Measurements from ENCODE around the gene ZNF544. TPM values are rescaled to one million over a fixed set of nuclear protein-coding genes. Genes with fewer than 3 reads are reported as not detected.

ZNF544 gene
- total RNA-seq, 4 donors from 2014 or later: 29.5 to 38.8 (median 37.6) TPM

GRCh38 chr19:58304748-58305064 is 76.0 kb downstream of the ZNF544 start:
- peak overlapping the region; percentile 89 to 96 (median 94) for H3K4me3 ChIP-seq
- intact Hi-C loops (cut with DNase I): no loop called here
- TF ChIP-seq EP300 (IDR thresholded peaks at IDR 0.05) (no peak), POLR2AphosphoS5 (IDR thresholded peaks at IDR 0.05) (no peak), CTCF (IDR thresholded peaks at IDR 0.05) (no peak), POLR2A (IDR thresholded peaks at IDR 0.05; ENCODE audit: low read depth) (no peak)
- DNase-seq (ENCODE audit: extremely low spot score): no peak
- 19% methylated on average over 7 of the region's 7 CpGs for WGBS
- H3K27me3 ChIP-seq: no peaks in the 10 kb centered on the region
- H3K9me3 ChIP-seq: no peaks in the 10 kb centered on the region
- peaks cover 4 to 53% (median 44%) of the 10 kb centered on the region in 4 donors for H3K36me3 ChIP-seq
- H3K27ac ChIP-seq (replicated peaks in 1 of 4): peak overlapping the region; percentile 88 to 93 (median 91)
- peaks cover 12 to 33% (median 22%) of the 10 kb centered on the region in 4 donors for H3K4me1 ChIP-seq

GRCh38 chr19:58305065-58305931 is 76.6 kb downstream of the ZNF544 start, which contains the start of gene ERVK3-1:
Gene ERVK3-1 (plus strand): TSS chr19:58305377. CDS start chr19:58312169, 6,792 bp downstream.
- peaks cover 4 to 51% (median 38%) of the 10 kb centered on the region in 4 donors for H3K36me3 ChIP-seq
- H3K9me3 ChIP-seq: no peaks in the 10 kb centered on the region
- DNase-seq (ENCODE audit: extremely low spot score): peak; percentile 98
- intact Hi-C loops (cut with DNase I): no loop called here
- TF ChIP-seq EP300 (IDR thresholded peaks at IDR 0.05) (no peak), POLR2A (IDR thresholded peaks at IDR 0.05; ENCODE audit: low read depth) (peak; percentile 85), CTCF (IDR thresholded peaks at IDR 0.05) (peak in 2 of 3 experiments; percentile 22 to 36), POLR2AphosphoS5 (IDR thresholded peaks at IDR 0.05) (peak; percentile 98 to 99)
- no peaks in the 10 kb centered on the region for H3K27me3 ChIP-seq
- peak within 1 kb of the TSS; percentile 88 to 93 (median 91) for H3K27ac ChIP-seq (replicated peaks in 1 of 4)
- H3K4me3 ChIP-seq: peak within 1 kb of the TSS; percentile 89 to 96 (median 94)
- peaks cover 12 to 33% (median 23%) of the 10 kb centered on the region in 4 donors for H3K4me1 ChIP-seq
- WGBS: under 1% methylated on average over 52 of the region's 55 CpGs

- WGBS: 66% methylated on average over 12 of the region's 12 CpGs
- Histone ChIP-seq H3K9me3 (no peaks in the 10 kb centered on the region), H3K27me3 (no peaks in the 10 kb centered on the region), H3K4me3 (peak overlapping the region; percentile 89 to 96 (median 94)), H3K36me3 (peaks cover 4 to 44% (median 32%) of the 10 kb centered on the region in 4 donors), H3K27ac (replicated peaks in 1 of 4) (peak overlapping the region in 3 of 4 donors; percentile 88 to 93 (median 93)), H3K4me1 (peaks cover 12 to 33% (median 25%) of the 10 kb centered on the region in 4 donors)
- DNase-seq (ENCODE audit: extremely low spot score): no peak
- TF ChIP-seq POLR2AphosphoS5 (IDR thresholded peaks at IDR 0.05): no peak
- no peak for TF ChIP-seq POLR2A (IDR thresholded peaks at IDR 0.05; ENCODE audit: low read depth)
- no peak for TF ChIP-seq EP300 (IDR thresholded peaks at IDR 0.05)
- TF ChIP-seq CTCF (IDR thresholded peaks at IDR 0.05): no peak
- intact Hi-C loops (cut with DNase I): no loop called here
Measured at GRCh38 chr19:58305932-58306323, 77.2 kb downstream of the ZNF544 start.

- intact Hi-C loops (cut with DNase I): no loop called here
- 91% methylated on average over 4 of the region's 4 CpGs for WGBS
- no peak overlapping the region for H3K27ac ChIP-seq (replicated peaks in 1 of 4)
- H3K4me1 ChIP-seq: peaks cover 12 to 33% (median 25%) of the 10 kb centered on the region in 4 donors
- no peaks in the 10 kb centered on the region for H3K27me3 ChIP-seq
- H3K36me3 ChIP-seq: peaks cover 16 to 57% (median 41%) of the 10 kb centered on the region in 4 donors
- no peak for DNase-seq (ENCODE audit: extremely low spot score)
- H3K9me3 ChIP-seq: no peaks in the 10 kb centered on the region
- no peak overlapping the region for H3K4me3 ChIP-seq
- TF ChIP-seq EP300 (IDR thresholded peaks at IDR 0.05) (no peak), CTCF (IDR thresholded peaks at IDR 0.05) (no peak), POLR2A (IDR thresholded peaks at IDR 0.05; ENCODE audit: low read depth) (no peak), POLR2AphosphoS5 (IDR thresholded peaks at IDR 0.05) (no peak)
Measured at GRCh38 chr19:58307736-58308135, 79.0 kb downstream of the ZNF544 start.

All from esophagus muscularis mucosa (tissue), 4 donors.